Measurements from ENCODE around the gene CIROP. TPM values are rescaled to one million over a fixed set of nuclear protein-coding genes. Genes with fewer than 3 reads are reported as not detected.

Gene CIROP
- total and polyA plus RNA-seq, 3 donors from 2014 or later = not detected

GRCh38 chr14:23115918-23116317 lies 11.1 kb upstream of the CIROP start:
- DNase-seq = no peak
- peaks cover under 1% of the 10 kb centered on the region for H3K4me1 ChIP-seq
- WGBS, 2 donors = 85 to 96% methylated on average over 5 of the region's 5 CpGs
- H3K36me3 ChIP-seq (ENCODE audit: low read depth, missing control alignments) = no peaks in the 10 kb centered on the region
- intact Hi-C loops (cut with DNase I; ENCODE audit: low total_unique reads) = no loop called here
- H3K27ac ChIP-seq = no peak overlapping the region
- TF ChIP-seq POLR2A (IDR thresholded peaks at IDR 0.05) = no peak
- TF ChIP-seq CTCF (IDR thresholded peaks at IDR 0.05) = no peak
- H3K9me3 ChIP-seq = no peaks in the 10 kb centered on the region
- H3K27me3 ChIP-seq = no peaks in the 10 kb centered on the region
- H3K4me3 ChIP-seq = no peak overlapping the region

GRCh38 chr14:23115039-23115731 lies 10.4 kb upstream of the CIROP start:
- 84 to 92% methylated on average over 9 to 10 of the region's 10 CpGs for WGBS, 2 donors
- no peak overlapping the region for H3K27ac ChIP-seq
- intact Hi-C loops (cut with DNase I; ENCODE audit: low total_unique reads) = no loop called here
- H3K36me3 ChIP-seq (ENCODE audit: low read depth, missing control alignments) = no peaks in the 10 kb centered on the region
- no peaks in the 10 kb centered on the region for H3K9me3 ChIP-seq
- no peak for TF ChIP-seq POLR2A (IDR thresholded peaks at IDR 0.05)
- no peak for TF ChIP-seq CTCF (IDR thresholded peaks at IDR 0.05)
- no peaks in the 10 kb centered on the region for H3K4me1 ChIP-seq
- no peak for DNase-seq
- no peaks in the 10 kb centered on the region for H3K27me3 ChIP-seq
- H3K4me3 ChIP-seq = no peak overlapping the region

DNA sequence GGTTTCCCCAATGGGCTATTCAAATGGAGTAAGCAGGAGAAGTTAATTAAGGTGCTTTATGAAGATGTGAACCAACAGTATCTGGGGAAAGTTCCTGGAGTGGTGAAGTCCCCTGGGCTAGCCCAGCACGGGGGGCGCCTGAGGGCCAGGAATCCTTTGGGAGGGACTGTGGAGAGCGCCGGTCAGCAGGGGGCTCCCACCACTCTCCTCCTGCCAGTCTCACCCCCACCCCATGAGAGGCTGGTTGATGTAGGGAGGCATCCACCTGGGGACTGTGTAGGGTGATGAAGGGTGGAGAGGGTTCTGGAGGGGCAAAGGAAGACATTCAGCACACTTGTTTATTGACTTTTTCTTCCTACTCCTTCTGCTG lies 9.9 kb upstream of the CIROP start:
- Histone ChIP-seq H3K4me1 (no peaks in the 10 kb centered on the region), H3K27ac (no peak overlapping the region), H3K27me3 (no peaks in the 10 kb centered on the region), H3K36me3 (ENCODE audit: low read depth, missing control alignments) (no peaks in the 10 kb centered on the region), H3K4me3 (no peak overlapping the region), H3K9me3 (no peaks in the 10 kb centered on the region)
- intact Hi-C loops (cut with DNase I; ENCODE audit: low total_unique reads) = no loop called here
- DNase-seq = no peak
- TF ChIP-seq POLR2A (IDR thresholded peaks at IDR 0.05) = no peak
- no peak for TF ChIP-seq CTCF (IDR thresholded peaks at IDR 0.05)
- WGBS, 2 donors = 77 to 93% methylated on average over 2 to 4 of the region's 4 CpGs

DNA sequence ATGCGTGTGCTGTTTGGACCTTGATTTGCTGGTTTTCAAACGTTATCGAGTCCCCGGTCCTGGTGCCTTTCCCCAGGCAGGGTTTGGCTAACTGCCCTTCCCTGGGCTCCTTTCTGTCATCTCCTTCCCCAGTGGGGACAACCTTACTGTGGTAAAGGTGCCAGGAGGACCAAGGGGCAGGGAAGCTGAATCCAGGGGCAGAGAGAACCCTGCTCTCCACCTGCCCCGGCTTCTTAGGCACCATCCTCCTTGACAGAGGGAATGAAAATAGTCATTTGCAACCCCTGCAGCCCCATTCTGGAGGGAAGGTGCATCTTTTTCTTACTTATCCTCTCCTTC lies 9.3 kb upstream of the CIROP start:
- DNase-seq = no peak

More for the DNA sequence above, 9.3 kb upstream of the CIROP start:
- no peaks in the 10 kb centered on the region for H3K27me3 ChIP-seq
- H3K9me3 ChIP-seq = no peaks in the 10 kb centered on the region
- 61 to 85% methylated on average over 5 of the region's 5 CpGs for WGBS, 2 donors
- H3K4me3 ChIP-seq = no peak overlapping the region
- intact Hi-C loops (cut with DNase I; ENCODE audit: low total_unique reads) = no loop called here
- no peaks in the 10 kb centered on the region for H3K36me3 ChIP-seq (ENCODE audit: low read depth, missing control alignments)
- H3K4me1 ChIP-seq = no peaks in the 10 kb centered on the region
- no peak overlapping the region for H3K27ac ChIP-seq
- TF ChIP-seq POLR2A (IDR thresholded peaks at IDR 0.05) (no peak), CTCF (IDR thresholded peaks at IDR 0.05) (no peak)

Measured in testis (tissue), 3 donors.